HG02852 (cell line): ENCODE results near the gene ENO3.

Experiments
- ATAC-seq: cut with Tn5 transposase; IDR thresholded peaks from one replicate; pipeline ENCODE4 v1.9.1; 2021; ENCODE audit warnings: mild to moderate bottlenecking, moderate library complexity; ENCODE audit not compliant: unreplicated experiment

Gene ENO3

GRCh38 chr17:4936436-4936835 lies 14.5 kb upstream of the ENO3 start:
- ATAC-seq: no peak

GRCh38 chr17:4937553-4937952 lies 13.4 kb upstream of the ENO3 start:
- no peak for ATAC-seq

- no peak for ATAC-seq
These were observed 12.8 kb upstream of the ENO3 start for GRCh38 chr17:4938069-4938491.

- ATAC-seq: no peak
These were observed 12.0 kb upstream of the ENO3 start for GRCh38 chr17:4938688-4939545.

GRCh38 chr17:4939546-4939795 lies 11.4 kb upstream of the ENO3 start:
- peak; percentile 21 for ATAC-seq

GRCh38 chr17:4939796-4940554 lies 10.9 kb upstream of the ENO3 start, which contains the start of the genes RNF167 and SLC25A11:
TSS of gene RNF167 (plus strand) at chr17:4940268. CDS start at chr17:4940910, 642 bp downstream.
TSS of gene SLC25A11 (minus strand) at chr17:4940046. CDS start at chr17:4939910, 136 bp downstream.
- peak; percentile 65 for ATAC-seq

- no peak for ATAC-seq
These were observed 10.2 kb upstream of the ENO3 start for GRCh38 chr17:4940555-4941318.

GRCh38 chr17:4941319-4941610 lies 9.7 kb upstream of the ENO3 start:
- no peak for ATAC-seq

- no peak for ATAC-seq
These were observed 8.0 kb upstream of the ENO3 start for GRCh38 chr17:4942760-4943508.

GRCh38 chr17:4944163-4944553 lies 6.8 kb upstream of the ENO3 start:
- no peak for ATAC-seq

- ATAC-seq: no peak
These were observed 6.3 kb upstream of the ENO3 start for GRCh38 chr17:4944554-4945175.

GRCh38 chr17:4945176-4945943 lies 5.6 kb upstream of the ENO3 start:
- ATAC-seq: peak; percentile 25

- ATAC-seq: no peak
These were observed 5.0 kb upstream of the ENO3 start for GRCh38 chr17:4945944-4946280.

GRCh38 chr17:4946312-4946976 lies 4.5 kb upstream of the ENO3 start:
- no peak for ATAC-seq

GRCh38 chr17:4947010-4947410 lies 3.9 kb upstream of the ENO3 start:
- ATAC-seq: no peak

GRCh38 chr17:4947411-4948165 lies 3.3 kb upstream of the ENO3 start:
- ATAC-seq: no peak

- ATAC-seq: peak; percentile 16
These were observed 2.6 kb upstream of the ENO3 start, which contains the start of gene PFN1 for GRCh38 chr17:4948166-4948930. TSS of gene PFN1 (minus strand) at chr17:4948530. CDS start at chr17:4948394, 136 bp downstream.

- peak; percentile 33 for ATAC-seq
These were observed 2.0 kb upstream of the ENO3 start for GRCh38 chr17:4948931-4949320.
